Prostate gland (tissue), 2 donors: ENCODE measurements around the gene EPM2AIP1.

Experiments
- CTCF ChIP-seq, 4 experiments: fragments of 200-600 bp in 2 of 4; fragments of 450-650 bp in 2 of 4; sonication (generic) in 2 of 4; IDR thresholded peaks; 1 replicate in 3 of 4; 2 replicates in 1 of 4; pipeline ENCODE4 v1.5.1; 2016 to 2019; ENCODE audit warnings: antibody characterized with exemption in 4 of 4, mild to moderate bottlenecking in 2 of 4, moderate library complexity in 2 of 4
- POLR2AphosphoS5 ChIP-seq: sonication (generic); formaldehyde crosslinking; IDR thresholded peaks from one replicate; pipeline ENCODE4 v1.6.1; 2017; ENCODE audit warnings: antibody characterized with exemption

GRCh38 chr3:37031096-37031682 is 38.3 kb upstream of the EPM2AIP1 start:
- TF ChIP-seq CTCF (IDR thresholded peaks at IDR 0.05), result no peak
- TF ChIP-seq POLR2AphosphoS5, result no peak
